OCI-LY1 (cell line): ENCODE measurements around the gene ACTR3.

Source experiments
- H2AFZ ChIP-seq: fragments of 200-600 bp; sonication (generic), shearing (Covaris generic); 2 replicates; pipeline ENCODE4 v1.6.0; 2014; ENCODE audit warnings: antibody characterized with exemption, mild to moderate bottlenecking, low read length
- H3F3A ChIP-seq: fragments of 200-600 bp; sonication (generic), shearing (Covaris generic); 2 replicates; pipeline ENCODE4 v1.6.0; 2014; ENCODE audit warnings: mild to moderate bottlenecking, antibody characterized with exemption, low read length, moderate library complexity; ENCODE audit not compliant: insufficient read depth
- H3K27ac ChIP-seq: fragments of 200-600 bp; sonication (generic); 2 replicates; pipeline ENCODE4 v1.5.1; 2014; ENCODE audit warnings: low read length, mixed run types, mild to moderate bottlenecking, low read depth; ENCODE audit not compliant: poor library complexity, severe bottlenecking
- H3K27me3 ChIP-seq: fragments of 200-600 bp; sonication (generic); 2 replicates; pipeline ENCODE4 v1.6.0; 2014; ENCODE audit warnings: antibody characterized with exemption, mild to moderate bottlenecking, low read length, moderate library complexity; ENCODE audit not compliant: insufficient read depth
- H3K36me3 ChIP-seq: fragments of 200-600 bp; sonication (generic); 2 replicates; pipeline ENCODE4 v1.6.1; 2014; ENCODE audit warnings: mild to moderate bottlenecking, antibody characterized with exemption, low read length, moderate library complexity, mixed read lengths; ENCODE audit not compliant: insufficient read depth
- H3K4me1 ChIP-seq: fragments of 200-600 bp; sonication (generic); 2 replicates; pipeline ENCODE4 v1.5.1; 2014; ENCODE audit warnings: mild to moderate bottlenecking, low read length, moderate library complexity; ENCODE audit not compliant: insufficient read depth, severe bottlenecking
- H3K4me2 ChIP-seq: fragments of 200-600 bp; sonication (generic), shearing (Covaris generic); 2 replicates; pipeline ENCODE4 v1.6.1; 2014; ENCODE audit warnings: low read length
- H3K4me3 ChIP-seq: fragments of 200-600 bp; sonication (generic); 2 replicates; pipeline ENCODE4 v1.5.1; 2014; ENCODE audit warnings: low read length, low read depth, mild to moderate bottlenecking, mixed read lengths; ENCODE audit not compliant: poor library complexity, severe bottlenecking
- H3K79me2 ChIP-seq: fragments of 200-600 bp; shearing (Covaris generic); 2 replicates; pipeline ENCODE4 v1.6.1; 2016; ENCODE audit warnings: mixed run types, low read length, mixed read lengths; ENCODE audit not compliant: insufficient read depth
- H3K9ac ChIP-seq: fragments of 200-600 bp; sonication (generic), shearing (Covaris generic); 2 replicates; pipeline ENCODE4 v1.6.1; 2014; ENCODE audit warnings: mild to moderate bottlenecking, low read length, mixed read lengths
- H3K9me2 ChIP-seq: fragments of 200-600 bp; sonication (generic), shearing (Covaris generic); 2 replicates; pipeline ENCODE4 v1.6.1; 2014; ENCODE audit warnings: low read depth, mild to moderate bottlenecking, low read length, mixed read lengths
- H3K9me3 ChIP-seq: fragments of 200-600 bp; shearing (Covaris generic); 2 replicates; pipeline ENCODE4 v1.6.1; 2014; ENCODE audit warnings: low read length, mixed read lengths
- H4K20me1 ChIP-seq: fragments of 200-600 bp; sonication (generic), shearing (Covaris generic); 2 replicates; pipeline ENCODE4 v1.6.0; 2016; ENCODE audit warnings: mild to moderate bottlenecking, low read length; ENCODE audit not compliant: insufficient read depth
- EZH2 ChIP-seq: fragments of 200-600 bp; sonication (generic), shearing (Covaris generic); IDR thresholded peaks from 2 replicates; pipeline ENCODE4 v1.8.0; 2017; ENCODE audit warnings: borderline replicate concordance, mixed run types, mild to moderate bottlenecking, antibody characterized with exemption, low read length, moderate library complexity, mixed read lengths
- TF ChIP-seq, protein P1 (sequence below): fragments of 200-600 bp; sonication (generic), shearing (Covaris generic); IDR thresholded peaks from 2 replicates; pipeline ENCODE4 v1.5.1; 2017; ENCODE audit warnings: mild to moderate bottlenecking, antibody characterized with exemption, low read length, moderate library complexity, mixed read lengths

Gene ACTR3

DNA sequence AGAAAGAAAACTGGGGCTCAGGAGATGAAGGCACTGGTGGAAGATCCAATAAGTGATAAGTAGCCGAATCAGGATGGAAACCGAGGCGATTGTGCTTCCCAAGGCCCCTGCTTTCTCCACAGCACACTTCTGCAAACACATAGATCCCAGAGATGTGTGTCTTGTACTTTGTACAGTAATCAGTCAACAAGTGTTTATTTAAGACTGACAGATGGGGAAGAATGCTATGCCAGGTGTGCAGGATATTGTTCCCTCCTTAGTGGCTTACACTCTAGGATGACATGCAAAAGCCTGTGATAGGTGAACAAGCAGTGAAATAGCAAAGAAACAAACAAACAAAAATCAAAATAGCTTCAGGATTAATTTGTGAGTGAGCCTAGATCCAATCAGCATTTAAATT is 116.6 kb downstream of the ACTR3 start:
- no peaks in the 10 kb centered on the region for H3K36me3 ChIP-seq
- no peak for TF ChIP-seq EZH2
- TF ChIP-seq, protein P1, sequence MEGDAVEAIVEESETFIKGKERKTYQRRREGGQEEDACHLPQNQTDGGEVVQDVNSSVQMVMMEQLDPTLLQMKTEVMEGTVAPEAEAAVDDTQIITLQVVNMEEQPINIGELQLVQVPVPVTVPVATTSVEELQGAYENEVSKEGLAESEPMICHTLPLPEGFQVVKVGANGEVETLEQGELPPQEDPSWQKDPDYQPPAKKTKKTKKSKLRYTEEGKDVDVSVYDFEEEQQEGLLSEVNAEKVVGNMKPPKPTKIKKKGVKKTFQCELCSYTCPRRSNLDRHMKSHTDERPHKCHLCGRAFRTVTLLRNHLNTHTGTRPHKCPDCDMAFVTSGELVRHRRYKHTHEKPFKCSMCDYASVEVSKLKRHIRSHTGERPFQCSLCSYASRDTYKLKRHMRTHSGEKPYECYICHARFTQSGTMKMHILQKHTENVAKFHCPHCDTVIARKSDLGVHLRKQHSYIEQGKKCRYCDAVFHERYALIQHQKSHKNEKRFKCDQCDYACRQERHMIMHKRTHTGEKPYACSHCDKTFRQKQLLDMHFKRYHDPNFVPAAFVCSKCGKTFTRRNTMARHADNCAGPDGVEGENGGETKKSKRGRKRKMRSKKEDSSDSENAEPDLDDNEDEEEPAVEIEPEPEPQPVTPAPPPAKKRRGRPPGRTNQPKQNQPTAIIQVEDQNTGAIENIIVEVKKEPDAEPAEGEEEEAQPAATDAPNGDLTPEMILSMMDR = no peak
- no peaks in the 10 kb centered on the region for H3F3A ChIP-seq
- no peaks in the 10 kb centered on the region for H3K9me2 ChIP-seq
- no peak overlapping the region for H3K27ac ChIP-seq
- peaks cover 12% of the 10 kb centered on the region; the same call in 1 of the 2 replicates for H3K27me3 ChIP-seq
- H2AFZ ChIP-seq = no peak overlapping the region
- H3K79me2 ChIP-seq = no peaks in the 10 kb centered on the region
- no peak overlapping the region for H3K9ac ChIP-seq
- no peaks in the 10 kb centered on the region for H3K4me1 ChIP-seq
- H3K4me2 ChIP-seq = no peak overlapping the region
- H3K9me3 ChIP-seq = no peaks in the 10 kb centered on the region
- no peak overlapping the region for H3K4me3 ChIP-seq
- no peaks in the 10 kb centered on the region for H4K20me1 ChIP-seq

DNA sequence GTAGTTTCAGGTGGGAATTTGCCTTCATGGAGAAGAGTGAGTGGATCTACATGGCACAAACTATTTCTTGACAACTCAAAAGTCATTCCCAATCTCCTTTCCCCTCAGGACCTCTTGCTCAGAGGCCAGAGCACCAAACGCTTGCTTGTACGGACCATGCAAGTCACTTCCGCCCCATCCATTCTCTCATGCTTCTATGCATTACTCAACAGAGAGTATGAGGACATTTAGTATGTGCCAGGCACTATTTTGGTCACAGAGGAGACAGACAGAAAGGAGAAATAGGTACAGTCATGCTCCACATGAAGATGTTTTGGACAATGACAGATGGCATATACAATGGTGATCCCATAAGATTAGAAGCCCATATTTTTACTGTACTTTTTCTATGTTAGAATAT is 117.5 kb downstream of the ACTR3 start:
- Histone ChIP-seq H3K4me3 (no peak overlapping the region), H3K9me2 (no peaks in the 10 kb centered on the region), H3F3A (no peaks in the 10 kb centered on the region), H3K9me3 (no peaks in the 10 kb centered on the region), H3K4me2 (no peak overlapping the region), H3K79me2 (no peaks in the 10 kb centered on the region), H3K36me3 (no peaks in the 10 kb centered on the region), H3K27me3 (peaks cover 12% of the 10 kb centered on the region; the same call in 1 of the 2 replicates), H3K27ac (no peak overlapping the region), H3K9ac (no peak overlapping the region), H2AFZ (no peak overlapping the region), H3K4me1 (no peaks in the 10 kb centered on the region), H4K20me1 (no peaks in the 10 kb centered on the region)
- TF ChIP-seq, protein P1 = no peak
- TF ChIP-seq EZH2 = no peak

DNA sequence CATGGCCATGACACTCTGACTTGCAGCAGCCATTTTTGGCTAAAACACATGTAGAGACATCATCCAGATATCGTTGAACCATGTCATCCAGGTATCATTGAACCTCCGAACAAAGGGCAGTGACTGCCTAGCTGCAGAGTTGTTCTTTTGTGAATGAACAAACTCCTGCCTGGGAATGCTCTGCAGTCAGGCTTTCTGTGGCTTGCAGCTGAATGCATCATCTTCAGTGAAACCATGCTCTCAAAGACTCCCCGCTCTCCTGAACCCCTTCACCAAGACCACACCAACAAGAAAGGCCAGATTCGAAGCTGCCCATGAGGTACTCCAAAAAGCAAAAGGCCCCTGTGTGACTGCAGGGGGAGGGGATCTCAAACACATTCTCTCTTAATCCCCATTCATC is 118.8 kb downstream of the ACTR3 start:
- Histone ChIP-seq H3K79me2 (no peaks in the 10 kb centered on the region), H3K27ac (no peak overlapping the region)
- TF ChIP-seq, protein P1 = no peak
- no peak for TF ChIP-seq EZH2

More for the DNA sequence above, 118.8 kb downstream of the ACTR3 start:
- no peak overlapping the region for H3K4me2 ChIP-seq
- H2AFZ ChIP-seq = no peak overlapping the region
- H3F3A ChIP-seq = no peaks in the 10 kb centered on the region
- H4K20me1 ChIP-seq = no peaks in the 10 kb centered on the region
- no peaks in the 10 kb centered on the region for H3K36me3 ChIP-seq
- no peaks in the 10 kb centered on the region for H3K9me3 ChIP-seq
- no peak overlapping the region for H3K9ac ChIP-seq
- no peaks in the 10 kb centered on the region for H3K9me2 ChIP-seq
- no peaks in the 10 kb centered on the region for H3K4me1 ChIP-seq
- peaks cover 12% of the 10 kb centered on the region; the same call in 1 of the 2 replicates for H3K27me3 ChIP-seq
- no peak overlapping the region for H3K4me3 ChIP-seq
